IMR-90 (cell line): ENCODE measurements around the gene TMEM163. TPM values are rescaled to one million over a fixed set of nuclear protein-coding genes. Genes with fewer than 3 reads are reported as not detected.

Experiments
- ATAC-seq: fragments of 200-7000 bp; cut with Tn5 transposase; 2 replicates; pipeline ENCODE4 v1.9.1; 2020; ENCODE audit warnings: low read depth, mild to moderate bottlenecking, moderate library complexity
- BruUV-seq: library from RNA; stranded (reverse); fragments of 400-500 nt; replicated peaks from 2 replicates; lab custom pipeline; 2021; lab: Mats Ljungman, UMichigan
- CTCF ChIA-PET: fragments of 300-600 bp; formaldehyde crosslinking; extraction: SDS; loops from one replicate; lab custom pipeline; 2021; ENCODE audit warnings: antibody characterized with exemption; lab: Yijun Ruan, JAX
- POLR2A ChIA-PET: fragments of 300-600 bp; sonication (Branson Sonifier 250); formaldehyde crosslinking; loops from one replicate; lab custom pipeline; 2022; ENCODE audit warnings: antibody characterized with exemption; ENCODE audit not compliant: unreplicated experiment; lab: Charles Lee
- DNase-seq: peaks from one replicate; pipeline ENCODE4 v3.0.0; 2013
- H2AFZ ChIP-seq: replicated peaks from 2 replicates; pipeline ENCODE3; 2013; ENCODE audit warnings: low read length, mild to moderate bottlenecking; ENCODE audit not compliant: poor library complexity
- H2AK5ac ChIP-seq: 2 replicates; pipeline ENCODE4 v1.6.1; 2013; ENCODE audit warnings: low read depth, low read length, inconsistent platforms
- H2AK9ac ChIP-seq: replicated peaks from 2 replicates; pipeline ENCODE3; 2013; ENCODE audit warnings: mild to moderate bottlenecking, low read depth, low read length, moderate library complexity; ENCODE audit not compliant: poor library complexity
- H2BK120ac ChIP-seq: 2 replicates; pipeline ENCODE4 v1.6.1; 2013; ENCODE audit warnings: low read depth, low read length, inconsistent platforms
- H2BK15ac ChIP-seq: 3 replicates; pipeline ENCODE4 v1.6.1; 2013; ENCODE audit warnings: low read depth, low read length, inconsistent platforms
- H2BK20ac ChIP-seq: 2 replicates; pipeline ENCODE4 v1.6.1; 2013; ENCODE audit warnings: low read depth, mild to moderate bottlenecking, inconsistent platforms, low read length, moderate library complexity
- H2BK5ac ChIP-seq: 2 replicates; pipeline ENCODE4 v1.6.1; 2013; ENCODE audit warnings: mild to moderate bottlenecking, low read depth, low read length, inconsistent platforms; ENCODE audit not compliant: poor library complexity, severe bottlenecking
- H3K14ac ChIP-seq: replicated peaks from 2 replicates; pipeline ENCODE4 v1.6.1; 2013; ENCODE audit warnings: low read depth, low read length, inconsistent platforms
- H3K18ac ChIP-seq: 2 replicates; pipeline ENCODE4 v1.6.1; 2013; ENCODE audit warnings: low read depth, low read length, control low read depth
- H3K23ac ChIP-seq: 2 replicates; pipeline ENCODE4 v1.6.1; 2013; ENCODE audit warnings: low read depth, low read length, inconsistent platforms
- H3K27ac ChIP-seq: 2 replicates; pipeline ENCODE4 v1.5.1; 2013; ENCODE audit warnings: mild to moderate bottlenecking, control low read depth, low read length; ENCODE audit not compliant: insufficient read depth
- H3K27me3 ChIP-seq: 2 replicates; pipeline ENCODE4 v1.6.1; 2013; ENCODE audit warnings: low read length; ENCODE audit not compliant: control insufficient read depth, insufficient read depth
- H3K36me3 ChIP-seq: 2 replicates; pipeline ENCODE4 v1.6.1; 2013; ENCODE audit warnings: low read length, mixed read lengths; ENCODE audit not compliant: control insufficient read depth, insufficient read depth
- H3K4ac ChIP-seq: 2 replicates; pipeline ENCODE4 v1.6.1; 2013; ENCODE audit warnings: low read depth, low read length, inconsistent platforms
- H3K4me1 ChIP-seq: 2 replicates; pipeline ENCODE4 v1.6.1; 2013; ENCODE audit warnings: low read length, mixed read lengths; ENCODE audit not compliant: control insufficient read depth, insufficient read depth
- H3K4me2 ChIP-seq: 2 replicates; pipeline ENCODE4 v1.6.1; 2013; ENCODE audit warnings: low read depth, mild to moderate bottlenecking, control low read depth, low read length, moderate library complexity
- H3K4me3 ChIP-seq: 2 replicates; pipeline ENCODE4 v1.5.1; 2013; ENCODE audit warnings: low read depth, mild to moderate bottlenecking, control low read depth, low read length, moderate library complexity; ENCODE audit not compliant: insufficient read depth
- H3K56ac ChIP-seq: 2 replicates; pipeline ENCODE4 v1.6.1; 2013; ENCODE audit warnings: low read length, inconsistent platforms; ENCODE audit not compliant: insufficient read depth; ENCODE audit errors: extremely low read depth
- H3K79me1 ChIP-seq, 2 experiments: 2 replicates each; pipeline ENCODE4 v1.6.1; 2013; ENCODE audit warnings: low read length in 2 of 2, inconsistent platforms in 1 of 2, low read depth in 1 of 2
- H3K9ac ChIP-seq: 2 replicates; pipeline ENCODE4 v1.6.1; 2013; ENCODE audit warnings: low read depth, low read length, control low read depth
- H3K9me1 ChIP-seq: 2 replicates; pipeline ENCODE4 v1.6.1; 2013; ENCODE audit warnings: low read length, inconsistent platforms; ENCODE audit not compliant: insufficient read depth
- H3K9me3 ChIP-seq: 2 replicates; pipeline ENCODE4 v1.6.1; 2013; ENCODE audit warnings: low read length; ENCODE audit not compliant: control insufficient read depth, insufficient read depth
- H4K20me1 ChIP-seq: 2 replicates; pipeline ENCODE4 v1.6.1; 2013; ENCODE audit warnings: low read length, inconsistent platforms; ENCODE audit not compliant: insufficient read depth
- H4K5ac ChIP-seq: 2 replicates; pipeline ENCODE4 v1.6.1; 2013; ENCODE audit warnings: mild to moderate bottlenecking, low read depth, low read length, control low read depth
- H4K8ac ChIP-seq, 2 experiments: 2 replicates each; pipeline ENCODE4 v1.6.1; 2013; ENCODE audit warnings: low read depth in 2 of 2, low read length in 2 of 2, control low read depth in 1 of 2, inconsistent platforms in 1 of 2
- H4K91ac ChIP-seq: 2 replicates; pipeline ENCODE4 v1.6.1; 2013; ENCODE audit warnings: low read depth, low read length, inconsistent platforms; ENCODE audit not compliant: insufficient read depth
- MAFK ChIP-seq: IDR thresholded peaks from 2 replicates; pipeline ENCODE4 v1.6.1; 2012; ENCODE audit warnings: low read depth, low read length, improper control_type of control experiment
- MXI1 ChIP-seq: IDR thresholded peaks from 2 replicates; pipeline ENCODE4 v1.6.1; 2012; ENCODE audit warnings: low read depth, mild to moderate bottlenecking, low read length, moderate library complexity, borderline replicate concordance
- USF2 ChIP-seq: fragments of 150-350 bp; IDR thresholded peaks from 2 replicates; pipeline ENCODE4 v1.6.1; 2017; ENCODE audit warnings: mild to moderate bottlenecking, antibody characterized with exemption, low read length, low read depth
- WGBS, 2 experiments: methylation state at CpG; one replicate each; pipeline versions ENCODE4 v1.1.5 to v1.1.7; 2013; ENCODE audit warnings: missing lambda C conversion rate in 2 of 2; ENCODE audit not compliant: insufficient read length in 1 of 2; ENCODE audit errors: extremely low coverage in 2 of 2; 5-methylcytosine and 5-hydroxymethylcytosine counted together
- dilution Hi-C: fragments of 300-500 bp; cut with HindIII; formaldehyde crosslinking; loops from one replicate; pipeline ENCODE4 v1.14.3; 2018; ENCODE audit warnings: low sequenced_read_pairs; ENCODE audit not compliant: unreplicated experiment
- in situ Hi-C: fragments of 300-500 bp; cut with MboI; formaldehyde crosslinking; loops from 3 replicates; pipeline ENCODE4 v1.14.3; 2019; ENCODE audit warnings: low sequenced_read_pairs, inconsistent platforms, mixed read lengths
- intact Hi-C: fragments of 100-400 bp; cut with micrococcal nuclease; formaldehyde crosslinking; loops from 2 replicates; pipeline ENCODE4 v1.10.0; 2022
- polyA plus RNA-seq, 3 experiments: library from polyadenylated mRNA; depleted of rRNA; stranded (reverse); fragments of >200 nt; gene quantifications; 2 replicates each; pipeline ENCODE4 v1.2.3, GENCODE V29; 2012; ENCODE audit warnings: low replicate concordance in 1 of 3
- total RNA-seq: library from RNA; depleted of rRNA; stranded (reverse); fragments of >200 nt; gene quantifications from 2 replicates; pipeline ENCODE4 v1.2.3, GENCODE V29; 2012

The TMEM163 gene
- total and polyA plus RNA-seq, 2 of the 4 experiments (the other 2 are of a cell fraction) = not detected

GRCh38 chr2:134470561-134471168 lies 248.1 kb downstream of the TMEM163 start:
- H3K4me1 ChIP-seq = no peaks in the 10 kb centered on the region
- no TSS peak for BruUV-seq
- H2BK5ac ChIP-seq = no peak overlapping the region
- H3K56ac ChIP-seq = no peak overlapping the region
- H4K91ac ChIP-seq = no peak overlapping the region
- H2BK15ac ChIP-seq = no peak overlapping the region
- in situ Hi-C loops (no loop called here), dilution Hi-C loops (no loop called here), intact Hi-C loops (no loop called here)
- no peak overlapping the region for H3K9ac ChIP-seq
- H3K18ac ChIP-seq = no peak overlapping the region
- no peak for ATAC-seq
- H3K23ac ChIP-seq = no peak overlapping the region
- H3K9me3 ChIP-seq = no peaks in the 10 kb centered on the region
- H3K36me3 ChIP-seq = no peaks in the 10 kb centered on the region
- no peak overlapping the region for H2BK120ac ChIP-seq
- no peak overlapping the region for H3K4me2 ChIP-seq
- no peak overlapping the region for H4K5ac ChIP-seq
- H4K8ac ChIP-seq = no peak overlapping the region
- H2AFZ ChIP-seq = no peak overlapping the region
- no peak for DNase-seq
- H3K27ac ChIP-seq = no peak overlapping the region
- H3K79me1 ChIP-seq = no peaks in the 10 kb centered on the region
- POLR2A ChIA-PET = no interaction called here
- H3K27me3 ChIP-seq = peaks cover 19% of the 10 kb centered on the region
- 86% methylated on average over 3 of the region's 8 CpGs; no CpG with 5 or more reads in 1 of the 2 experiments for WGBS, 2 experiments
- CTCF ChIA-PET = no interaction called here
- TF ChIP-seq MXI1 (no peak), MAFK (no peak), USF2 (no peak)
- no peak overlapping the region for H2AK9ac ChIP-seq
- H2BK20ac ChIP-seq = no peak overlapping the region
- no peak overlapping the region for H3K14ac ChIP-seq
- H3K4ac ChIP-seq = no peak overlapping the region
- no peaks in the 10 kb centered on the region for H4K20me1 ChIP-seq
- H3K9me1 ChIP-seq = 0 out of 2 replicates have a peak, but pooled peaks cover 4% of the 10 kb centered on the region
- no peak overlapping the region for H2AK5ac ChIP-seq
- no peak overlapping the region for H3K4me3 ChIP-seq
